Cardiac muscle cell (in vitro differentiated cells and primary cell): ENCODE results near the gene HIP1. TPM values are rescaled to one million over a fixed set of nuclear protein-coding genes. Genes with fewer than 3 reads are reported as not detected.
"Not testable (repeated sequence)": the region's sequence is repeated elsewhere in the genome, so short reads cannot be mapped to it uniquely, and the experiment has no call there.

ENCODE experiments used
- DNase-seq, 2 donors: peaks; one replicate each; pipeline versions ENCODE4 v3.0.0 to v3.0.0-alpha.2; 2010 to 2017; ENCODE audit warnings: low read depth in 1 of 2, low spot score in 1 of 2
- H3K27ac ChIP-seq: fragments of 200-600 bp; sonication (generic); 2 replicates; pipeline ENCODE4 v1.5.1; 2016
- H3K27me3 ChIP-seq: fragments of 200-600 bp; sonication (generic); 2 replicates; pipeline ENCODE4 v1.6.0; 2016; ENCODE audit warnings: control low read depth
- H3K36me3 ChIP-seq: fragments of 200-600 bp; sonication (generic); 2 replicates; pipeline ENCODE4 v1.5.1; 2016; ENCODE audit warnings: control low read depth
- H3K4me1 ChIP-seq: fragments of 200-600 bp; sonication (generic); 2 replicates; pipeline ENCODE4 v1.8.1; 2017; ENCODE audit warnings: low read depth, mild to moderate bottlenecking, mixed run types
- H3K4me3 ChIP-seq: fragments of 200-600 bp; sonication (generic); 2 replicates; pipeline ENCODE4 v1.5.1; 2016; ENCODE audit warnings: mild to moderate bottlenecking
- H3K9me3 ChIP-seq: fragments of 200-600 bp; sonication (generic); 2 replicates; pipeline ENCODE4 v1.5.1; 2017; ENCODE audit warnings: low read depth, mild to moderate bottlenecking, control low read depth
- polyA plus RNA-seq: library from polyadenylated mRNA; unstranded; fragments of >200 nt; fragmentation: Nextera tagmentation; extraction: Ambion mirVana; gene quantifications from 2 replicates; pipeline ENCODE4 v1.2.1, GENCODE V29; 2016
- total RNA-seq: library from RNA; depleted of rRNA; stranded (reverse); fragments of >200 nt; gene quantifications from 2 replicates; pipeline ENCODE4 v1.2.3, GENCODE V29; 2016
- TF ChIP-seq, protein P1 (sequence below): IDR thresholded peaks from 2 replicates; pipeline ENCODE4 v1.5.1; 2012; ENCODE audit warnings: low read depth, mild to moderate bottlenecking, low read length

The HIP1 gene
- total and polyA plus RNA-seq, 2 experiments from 2014 or later, result 21.2 to 34.6 TPM

DNA sequence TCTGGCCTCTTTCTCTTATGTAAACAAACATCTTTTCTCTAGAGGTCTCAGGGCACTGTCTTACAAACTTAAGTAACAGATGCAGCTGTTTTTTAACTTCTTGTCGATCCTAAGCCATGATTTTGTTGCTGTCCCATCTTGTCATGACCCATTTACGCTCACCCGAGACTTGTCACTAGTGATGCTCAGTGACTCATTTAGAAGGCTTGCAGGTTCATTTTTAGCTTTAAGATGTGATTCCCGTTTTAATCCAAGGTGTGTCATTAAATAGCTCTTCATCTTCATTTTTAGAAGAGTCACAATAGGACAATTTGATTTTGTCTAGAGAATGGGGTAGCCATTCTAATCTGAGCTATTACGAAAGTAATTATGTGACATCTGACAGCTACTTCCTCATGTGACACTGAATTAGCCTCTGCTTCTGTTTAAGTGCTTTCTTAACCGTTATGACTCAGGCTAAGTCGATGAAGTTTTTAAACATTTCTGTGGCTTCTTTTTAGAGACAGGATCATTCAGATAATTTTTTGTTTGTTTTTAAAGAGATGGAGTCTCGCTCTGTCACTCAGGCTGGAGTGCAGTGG lies 203.9 kb downstream of the HIP1 start:
- no peaks in the 10 kb centered on the region for H3K4me1 ChIP-seq
- H3K4me3 ChIP-seq, result no peak overlapping the region
- no peak overlapping the region for H3K27ac ChIP-seq
- peak in 1 of 2 donors; percentile 43 for DNase-seq
- peaks cover 25% of the 10 kb centered on the region for H3K36me3 ChIP-seq
- H3K9me3 ChIP-seq, result no peaks in the 10 kb centered on the region
- no peaks in the 10 kb centered on the region for H3K27me3 ChIP-seq
- TF ChIP-seq, protein P1, sequence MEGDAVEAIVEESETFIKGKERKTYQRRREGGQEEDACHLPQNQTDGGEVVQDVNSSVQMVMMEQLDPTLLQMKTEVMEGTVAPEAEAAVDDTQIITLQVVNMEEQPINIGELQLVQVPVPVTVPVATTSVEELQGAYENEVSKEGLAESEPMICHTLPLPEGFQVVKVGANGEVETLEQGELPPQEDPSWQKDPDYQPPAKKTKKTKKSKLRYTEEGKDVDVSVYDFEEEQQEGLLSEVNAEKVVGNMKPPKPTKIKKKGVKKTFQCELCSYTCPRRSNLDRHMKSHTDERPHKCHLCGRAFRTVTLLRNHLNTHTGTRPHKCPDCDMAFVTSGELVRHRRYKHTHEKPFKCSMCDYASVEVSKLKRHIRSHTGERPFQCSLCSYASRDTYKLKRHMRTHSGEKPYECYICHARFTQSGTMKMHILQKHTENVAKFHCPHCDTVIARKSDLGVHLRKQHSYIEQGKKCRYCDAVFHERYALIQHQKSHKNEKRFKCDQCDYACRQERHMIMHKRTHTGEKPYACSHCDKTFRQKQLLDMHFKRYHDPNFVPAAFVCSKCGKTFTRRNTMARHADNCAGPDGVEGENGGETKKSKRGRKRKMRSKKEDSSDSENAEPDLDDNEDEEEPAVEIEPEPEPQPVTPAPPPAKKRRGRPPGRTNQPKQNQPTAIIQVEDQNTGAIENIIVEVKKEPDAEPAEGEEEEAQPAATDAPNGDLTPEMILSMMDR, result no peak

DNA sequence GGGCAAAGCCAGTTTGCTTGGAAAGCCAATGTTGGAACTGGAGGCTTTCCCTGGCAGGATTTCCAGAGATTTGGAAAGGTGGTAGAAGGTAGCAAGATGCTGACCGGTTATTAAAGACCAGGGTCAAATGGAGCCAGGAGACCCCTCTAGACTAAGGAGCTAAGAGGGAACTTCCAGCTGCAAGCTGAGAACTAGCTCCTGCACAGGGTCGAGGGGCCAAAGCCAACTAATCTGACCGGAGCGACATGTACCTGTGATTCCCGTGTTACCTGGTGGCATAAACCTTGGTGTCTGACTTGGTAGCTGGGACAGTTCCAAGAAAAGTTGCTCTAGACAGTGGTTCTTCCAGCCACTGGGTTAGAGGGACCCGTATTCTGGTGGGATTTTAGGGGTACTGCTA lies 204.8 kb downstream of the HIP1 start:
- TF ChIP-seq, protein P1, result no peak
- H3K27ac ChIP-seq, result no peak overlapping the region
- no peak for DNase-seq

DNA sequence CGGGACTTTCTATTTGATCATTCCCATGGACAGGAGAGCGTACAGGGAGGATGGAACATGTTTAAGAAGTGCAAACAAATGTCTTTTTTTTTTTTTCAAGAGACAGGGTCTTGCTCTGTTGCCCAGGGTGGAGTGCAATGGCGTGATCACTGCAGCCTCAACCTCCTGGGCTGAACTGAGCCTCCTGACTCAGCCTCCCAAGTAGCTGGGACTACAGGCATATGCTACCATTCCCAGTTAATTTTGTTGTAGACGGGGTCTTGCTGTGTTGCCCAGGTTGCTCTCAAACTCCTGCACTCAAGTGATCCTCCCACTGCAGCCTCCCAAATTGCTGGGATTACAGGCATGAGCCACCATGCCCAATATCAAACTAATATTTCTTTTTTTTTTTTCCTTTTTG lies 206.1 kb downstream of the HIP1 start:
- Histone ChIP-seq H3K4me1 (no peaks in the 10 kb centered on the region), H3K27me3 (no peaks in the 10 kb centered on the region), H3K36me3 (peaks cover 14% of the 10 kb centered on the region), H3K9me3 (no peaks in the 10 kb centered on the region), H3K27ac (no peak overlapping the region), H3K4me3 (no peak overlapping the region)
- DNase-seq, result no peak
- TF ChIP-seq, protein P1, result no peak

More for the DNA sequence above, 204.8 kb downstream of the HIP1 start:
- Histone ChIP-seq H3K36me3 (peaks cover 16% of the 10 kb centered on the region), H3K4me3 (no peak overlapping the region), H3K9me3 (no peaks in the 10 kb centered on the region), H3K27me3 (no peaks in the 10 kb centered on the region), H3K4me1 (no peaks in the 10 kb centered on the region)

DNA sequence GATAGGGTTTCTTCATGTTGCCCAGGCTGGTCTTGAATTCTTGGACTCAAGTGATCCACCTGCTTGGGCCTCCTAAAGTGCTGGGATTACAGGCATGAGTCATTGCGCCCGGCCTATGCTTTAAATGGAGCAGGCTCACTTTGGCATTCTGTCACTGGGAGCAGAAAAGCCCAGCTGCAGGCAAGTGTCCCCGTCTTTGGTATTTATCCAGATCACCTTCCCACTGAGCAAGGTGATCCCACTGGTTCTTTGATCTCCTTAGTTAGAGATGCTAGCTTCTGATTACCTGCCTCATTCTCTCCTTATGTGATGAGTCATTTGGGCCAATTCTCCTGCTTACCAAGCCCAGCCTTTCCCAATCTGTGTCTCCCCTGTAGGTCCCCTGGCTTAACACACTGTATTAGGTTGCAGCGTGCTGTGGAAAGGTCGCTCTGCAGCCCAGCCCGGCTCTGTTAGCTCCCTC lies 207.4 kb downstream of the HIP1 start:
- peaks cover 4% of the 10 kb centered on the region for H3K36me3 ChIP-seq
- H3K27ac ChIP-seq, result peak overlapping the region; percentile 34
- peaks cover 7% of the 10 kb centered on the region for H3K4me1 ChIP-seq
- TF ChIP-seq, protein P1, result no peak
- DNase-seq, result peak in 1 of 2 donors; percentile 11
- H3K27me3 ChIP-seq, result no peaks in the 10 kb centered on the region
- no peaks in the 10 kb centered on the region for H3K9me3 ChIP-seq
- H3K4me3 ChIP-seq, result no peak overlapping the region

DNA sequence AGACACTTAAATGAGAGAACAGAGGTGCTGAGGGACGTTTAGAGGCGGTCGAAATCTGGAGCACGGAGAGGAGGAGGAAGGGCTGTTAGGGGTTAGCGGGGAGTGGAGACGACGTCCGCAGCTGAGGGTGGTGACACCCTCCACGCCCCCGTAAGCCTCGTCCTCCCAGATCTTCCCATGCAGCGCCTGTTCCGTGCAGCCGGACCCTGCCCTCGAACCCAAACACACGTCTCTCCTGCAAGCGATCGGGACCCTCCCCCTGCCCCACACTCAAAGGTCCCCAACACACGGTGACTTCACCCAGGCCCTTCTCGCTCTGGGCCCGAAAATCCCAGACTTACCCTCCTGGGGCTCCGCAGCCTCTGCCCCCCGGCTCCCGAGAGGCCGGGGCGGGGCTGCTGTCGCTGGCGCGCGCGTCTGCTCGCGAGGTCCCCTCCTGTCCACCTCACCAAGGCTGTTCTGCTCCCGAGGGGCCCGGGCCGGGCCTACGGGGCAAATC lies 211.5 kb downstream of the HIP1 start:
- H3K9me3 ChIP-seq, H3K4me1 ChIP-seq, H3K27me3 ChIP-seq: not testable (repeated sequence)
- DNase-seq, result peak in 1 of 2 donors; percentile 29
- peak overlapping the region; percentile 87 for H3K27ac ChIP-seq
- H3K36me3 ChIP-seq, result peaks cover 23% of the 10 kb centered on the region
- H3K4me3 ChIP-seq, result peak overlapping the region; percentile 76

DNA sequence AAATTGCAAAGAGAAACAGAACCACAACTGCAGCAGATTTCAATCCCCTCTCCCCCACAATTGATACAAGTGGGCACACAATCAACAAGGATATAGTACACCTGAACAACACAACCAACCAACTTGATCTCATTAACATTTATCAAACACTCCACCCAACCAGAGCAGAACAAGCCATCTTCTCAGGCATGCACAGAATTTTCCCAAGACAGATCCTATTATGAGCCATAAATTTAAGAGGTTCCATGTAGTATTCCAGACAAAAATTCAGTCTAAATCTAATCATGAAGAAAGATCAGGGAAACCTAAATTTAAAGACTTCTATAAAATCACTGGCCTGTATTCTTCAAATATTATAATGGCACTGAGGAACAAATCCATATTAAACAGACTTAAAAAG lies 217.0 kb downstream of the HIP1 start:
- DNase-seq, H3K9me3 ChIP-seq, H3K4me3 ChIP-seq, H3K4me1 ChIP-seq, H3K27me3 ChIP-seq, H3K27ac ChIP-seq: not testable (repeated sequence)
- H3K36me3 ChIP-seq, result peaks cover 43% of the 10 kb centered on the region

DNA sequence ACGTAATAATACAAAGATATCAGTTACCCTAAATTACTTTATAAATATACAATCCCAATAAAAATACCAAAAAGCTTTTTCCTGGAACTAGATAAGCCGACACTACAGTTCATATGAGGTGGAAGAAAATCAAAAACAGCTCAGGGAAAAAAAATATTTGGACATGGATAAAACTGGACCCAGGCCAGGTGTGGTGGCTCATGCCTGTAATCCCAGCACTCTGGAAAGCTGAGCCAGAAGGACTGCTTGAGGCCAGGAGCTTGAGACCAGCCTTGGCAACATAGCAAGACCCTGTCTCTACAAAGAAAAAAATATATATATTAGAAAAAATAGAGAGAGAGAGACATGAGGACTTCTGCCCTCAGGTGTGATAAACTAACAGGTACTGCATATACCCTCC lies 219.9 kb downstream of the HIP1 start:
- H3K4me3 ChIP-seq, H3K27ac ChIP-seq, H3K9me3 ChIP-seq, H3K27me3 ChIP-seq, H3K4me1 ChIP-seq: not testable (repeated sequence)
- DNase-seq, result peak in 1 of 2 donors; percentile 7
- peaks cover 30% of the 10 kb centered on the region for H3K36me3 ChIP-seq

DNA sequence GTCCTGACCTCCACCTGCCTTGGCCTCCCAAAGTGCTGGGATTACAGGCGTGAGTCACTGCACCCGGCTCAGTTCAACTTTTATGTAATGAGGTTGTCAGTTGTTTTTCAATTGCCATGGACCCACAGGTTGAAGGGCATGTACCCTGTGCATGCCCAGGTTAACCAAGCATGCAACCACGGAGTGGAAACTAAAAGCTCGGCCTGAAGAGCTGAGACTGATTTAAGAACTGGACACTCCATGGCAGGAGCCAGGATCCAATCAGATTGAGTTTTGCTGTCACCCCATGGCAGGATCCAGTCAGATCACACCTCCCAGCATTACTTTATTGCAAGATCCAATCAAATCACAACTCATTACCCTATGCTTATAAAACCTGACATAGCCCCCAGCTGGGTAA lies 229.7 kb downstream of the HIP1 start:
- H3K9me3 ChIP-seq, H3K27ac ChIP-seq, H3K27me3 ChIP-seq, H3K36me3 ChIP-seq, H3K4me3 ChIP-seq, H3K4me1 ChIP-seq, DNase-seq: not testable (repeated sequence)

DNA sequence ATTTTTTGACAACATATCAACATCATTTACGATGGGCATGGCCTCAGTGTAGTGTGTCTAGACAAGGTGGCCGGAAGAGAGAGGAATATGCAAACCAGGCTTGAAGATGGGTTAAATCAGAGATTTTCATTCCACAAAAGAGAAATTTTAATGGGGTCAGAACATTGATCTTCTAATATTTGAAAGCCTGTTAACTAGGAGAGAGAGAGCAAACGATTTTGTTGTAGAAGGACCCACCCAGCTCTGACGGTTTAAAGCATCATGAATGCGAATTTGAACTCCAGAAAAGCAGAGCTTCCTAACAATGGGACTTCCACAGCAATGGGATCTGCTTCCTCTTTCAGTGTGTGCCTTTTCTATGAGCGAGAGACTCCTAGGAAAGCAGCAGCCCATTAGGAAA lies 246.7 kb downstream of the HIP1 start, which contains the start of gene SPDYE5:
TSS of gene SPDYE5 (plus strand) at position 301 of the 400 bp plus-strand sequence. CDS start 1,728 bp downstream, outside the sequence.
- not testable (repeated sequence) for H3K9me3 ChIP-seq, H3K27me3 ChIP-seq, H3K4me3 ChIP-seq, DNase-seq, H3K27ac ChIP-seq, H3K4me1 ChIP-seq, H3K36me3 ChIP-seq

DNA sequence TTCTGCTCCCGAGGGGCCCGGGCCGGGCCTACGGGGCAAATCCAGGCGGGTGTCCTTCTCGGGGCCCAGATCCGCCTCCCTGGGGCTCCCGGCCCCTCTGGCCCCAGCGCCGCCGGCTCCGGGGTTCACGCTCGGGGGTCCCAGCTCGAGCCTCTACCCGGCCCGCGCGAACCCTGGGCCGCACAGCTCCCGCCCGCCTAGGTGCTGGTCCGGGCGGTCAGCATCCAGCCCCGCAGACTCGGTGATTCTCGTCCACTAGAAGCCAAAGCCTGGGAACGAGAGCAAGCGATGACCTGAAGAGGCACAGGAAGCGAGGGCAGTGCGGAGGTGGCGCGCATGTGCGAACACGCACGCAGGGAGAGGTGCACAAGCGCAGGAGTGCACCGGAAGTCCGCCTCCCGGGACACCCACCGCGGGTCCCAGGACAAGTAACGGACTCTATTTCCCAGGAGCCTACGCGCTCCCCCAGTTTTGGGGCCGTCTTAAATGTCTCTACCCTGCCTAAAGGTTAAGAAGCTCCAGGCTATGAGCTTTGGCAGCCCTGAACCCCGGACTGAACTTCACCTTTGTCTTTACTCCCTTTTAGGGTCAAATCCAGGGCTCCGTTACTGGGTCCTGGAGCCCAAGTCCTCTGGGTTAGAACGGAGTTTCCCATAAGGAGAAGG lies 252.6 kb downstream of the HIP1 start, which contains the start of gene POM121C:
TSS of gene POM121C (minus strand) at position 321 of the 665 bp plus-strand sequence. CDS start 44,803 bp downstream, outside the sequence.
- peak; percentile 94 for DNase-seq
- H3K9me3 ChIP-seq, H3K4me1 ChIP-seq, H3K36me3 ChIP-seq, H3K27me3 ChIP-seq: not testable (repeated sequence)
- Histone ChIP-seq H3K27ac (peak within 1 kb of the TSS; percentile 96), H3K4me3 (peak within 1 kb of the TSS; percentile 69)
